Measurements from ENCODE around the gene GMDS.
A peak's percentile ranks its signal among the peaks of the same experiment; 100 is the strongest.

Gene GMDS

GRCh38 chr6:1940381-1940780 lies 305.0 kb downstream of the GMDS start:
- DNase-seq (ENCODE audit: low read depth), result no peak

- no peak for DNase-seq (ENCODE audit: low read depth)
Measured at GRCh38 chr6:1933292-1933691, 312.1 kb downstream of the GMDS start.

GRCh38 chr6:1931817-1932216 lies 313.6 kb downstream of the GMDS start:
- no peak for DNase-seq (ENCODE audit: low read depth)

- no peak for DNase-seq (ENCODE audit: low read depth)
Measured at GRCh38 chr6:1930356-1930755, 315.0 kb downstream of the GMDS start.

- no peak for DNase-seq (ENCODE audit: low read depth)
Measured at GRCh38 chr6:1929931-1930330, 315.5 kb downstream of the GMDS start.

- no peak for DNase-seq (ENCODE audit: low read depth)
Measured at GRCh38 chr6:1925743-1926430, 319.5 kb downstream of the GMDS start.

- DNase-seq (ENCODE audit: low read depth), result no peak
Measured at GRCh38 chr6:1923449-1923848, 322.0 kb downstream of the GMDS start.

GRCh38 chr6:1917626-1918371 lies 327.6 kb downstream of the GMDS start:
- DNase-seq (ENCODE audit: low read depth), result peak; percentile 4

- DNase-seq (ENCODE audit: low read depth), result no peak
Measured at GRCh38 chr6:1916334-1917070, 328.9 kb downstream of the GMDS start.

- no peak for DNase-seq (ENCODE audit: low read depth)
Measured at GRCh38 chr6:1915226-1915625, 330.2 kb downstream of the GMDS start.

- DNase-seq (ENCODE audit: low read depth), result no peak
Measured at GRCh38 chr6:1913577-1913976, 331.8 kb downstream of the GMDS start.

- DNase-seq (ENCODE audit: low read depth), result no peak
Measured at GRCh38 chr6:1912731-1913130, 332.7 kb downstream of the GMDS start.

GRCh38 chr6:1911474-1911873 lies 333.9 kb downstream of the GMDS start:
- DNase-seq (ENCODE audit: low read depth), result no peak

GRCh38 chr6:1910621-1911407 lies 334.6 kb downstream of the GMDS start:
- DNase-seq (ENCODE audit: low read depth), result no peak

GRCh38 chr6:1908784-1909183 lies 336.6 kb downstream of the GMDS start:
- DNase-seq (ENCODE audit: low read depth), result no peak

GRCh38 chr6:1906609-1907008 lies 338.8 kb downstream of the GMDS start:
- DNase-seq (ENCODE audit: low read depth), result no peak

GRCh38 chr6:1906014-1906413 lies 339.4 kb downstream of the GMDS start:
- DNase-seq (ENCODE audit: low read depth), result no peak

GRCh38 chr6:1904898-1905297 lies 340.5 kb downstream of the GMDS start:
- no peak for DNase-seq (ENCODE audit: low read depth)

GRCh38 chr6:1904466-1904799 lies 341.0 kb downstream of the GMDS start:
- DNase-seq (ENCODE audit: low read depth), result no peak

GRCh38 chr6:1903780-1904465 lies 341.5 kb downstream of the GMDS start:
- DNase-seq (ENCODE audit: low read depth), result no peak

- DNase-seq (ENCODE audit: low read depth), result no peak
Measured at GRCh38 chr6:1901556-1901955, 343.8 kb downstream of the GMDS start.

- DNase-seq (ENCODE audit: low read depth), result no peak
Measured at GRCh38 chr6:1896897-1897296, 348.5 kb downstream of the GMDS start.
